Spleen (tissue), 7 donors: Measurements from ENCODE around the gene SERINC3.

Experiments
- POLR2A ChIP-seq, 3 donors: fragments of 450-650 bp; IDR thresholded peaks; one replicate each; pipeline ENCODE4 v1.5.1; 2017; ENCODE audit warnings: antibody characterized with exemption in 3 of 3, mild to moderate bottlenecking in 1 of 3
- POLR2AphosphoS5 ChIP-seq, 3 donors: sonication (generic); formaldehyde crosslinking; IDR thresholded peaks; one replicate each; pipeline ENCODE4 v1.5.1; 2017; ENCODE audit warnings: antibody characterized with exemption in 3 of 3
- TF ChIP-seq, protein P1 (sequence below), 11 experiments: fragments of 200-600 bp in 7 of 11; fragments of 450-650 bp in 4 of 11; sonication (generic) in 4 of 11; IDR thresholded peaks in 8 of 11; conservative IDR thresholded peaks in 3 of 11; 1 replicate in 7 of 11; 2 replicates in 4 of 11; pipeline versions ENCODE4 v1.4.0 to v1.8.0; 2016 to 2021; ENCODE audit warnings: antibody characterized with exemption in 11 of 11, inconsistent platforms in 4 of 11, mild to moderate bottlenecking in 1 of 11
- donor health status: DM: no; HTN: no; CAD: no; lungs with moderate emphysema.
- donor health status: DM: no; HTN: no; CAD: no.
- donor health status: DM: no; HTN: no; CAD: no.

GRCh38 chr20:44532981-44533331, 11.1 kb upstream of the SERINC3 start:
- TF ChIP-seq, protein P1, sequence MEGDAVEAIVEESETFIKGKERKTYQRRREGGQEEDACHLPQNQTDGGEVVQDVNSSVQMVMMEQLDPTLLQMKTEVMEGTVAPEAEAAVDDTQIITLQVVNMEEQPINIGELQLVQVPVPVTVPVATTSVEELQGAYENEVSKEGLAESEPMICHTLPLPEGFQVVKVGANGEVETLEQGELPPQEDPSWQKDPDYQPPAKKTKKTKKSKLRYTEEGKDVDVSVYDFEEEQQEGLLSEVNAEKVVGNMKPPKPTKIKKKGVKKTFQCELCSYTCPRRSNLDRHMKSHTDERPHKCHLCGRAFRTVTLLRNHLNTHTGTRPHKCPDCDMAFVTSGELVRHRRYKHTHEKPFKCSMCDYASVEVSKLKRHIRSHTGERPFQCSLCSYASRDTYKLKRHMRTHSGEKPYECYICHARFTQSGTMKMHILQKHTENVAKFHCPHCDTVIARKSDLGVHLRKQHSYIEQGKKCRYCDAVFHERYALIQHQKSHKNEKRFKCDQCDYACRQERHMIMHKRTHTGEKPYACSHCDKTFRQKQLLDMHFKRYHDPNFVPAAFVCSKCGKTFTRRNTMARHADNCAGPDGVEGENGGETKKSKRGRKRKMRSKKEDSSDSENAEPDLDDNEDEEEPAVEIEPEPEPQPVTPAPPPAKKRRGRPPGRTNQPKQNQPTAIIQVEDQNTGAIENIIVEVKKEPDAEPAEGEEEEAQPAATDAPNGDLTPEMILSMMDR (IDR thresholded peaks at IDR 0.05 in 8 of 11, conservative IDR thresholded peaks at IDR 0.05 in 3 of 11) = no peak
- TF ChIP-seq POLR2AphosphoS5 (IDR thresholded peaks at IDR 0.05) (no peak), POLR2A (IDR thresholded peaks at IDR 0.05) (no peak)
